Ovary (tissue), 9 donors: ENCODE measurements around the gene TMEM156. TPM values are rescaled to one million over a fixed set of nuclear protein-coding genes. Genes with fewer than 3 reads are reported as not detected.

Experiments
- DNase-seq, 5 donors: peaks; one replicate each; pipeline ENCODE4 v3.0.0-alpha.2; 2019 to 2020
- H3K27ac ChIP-seq, 2 donors: fragments of 200-600 bp; one replicate each; pipeline versions ENCODE4 v1.5.1 to v1.8.0; 2019 to 2022
- H3K27me3 ChIP-seq: fragments of 200-600 bp; one replicate; pipeline ENCODE4 v1.8.0; 2022
- H3K36me3 ChIP-seq: fragments of 200-600 bp; sonication (generic); one replicate; pipeline ENCODE4 v1.5.1; 2019
- H3K4me1 ChIP-seq: one replicate; pipeline ENCODE4 v1.8.1; 2013; ENCODE audit warnings: mild to moderate bottlenecking, moderate library complexity; ENCODE audit not compliant: insufficient read depth
- H3K4me3 ChIP-seq: fragments of 200-600 bp; sonication (generic); one replicate; pipeline ENCODE4 v1.5.1; 2017
- H3K9me3 ChIP-seq, 2 donors: fragments of 200-600 bp in 1 of 2; sonication (generic) in 1 of 2; one replicate each; pipeline versions ENCODE4 v1.5.1 to v1.8.1; 2013 to 2019; ENCODE audit warnings: mild to moderate bottlenecking in 1 of 2, moderate library complexity in 1 of 2
- CTCF ChIP-seq, 3 donors: fragments of 450-650 bp in 2 of 3; fragments of 200-600 bp in 1 of 3; IDR thresholded peaks; one replicate each; pipeline versions ENCODE4 v1.5.1 to v1.8.0; 2016 to 2022; ENCODE audit warnings: antibody characterized with exemption in 3 of 3, mild to moderate bottlenecking in 1 of 3
- EP300 ChIP-seq: sonication (generic); formaldehyde crosslinking; IDR thresholded peaks from one replicate; pipeline ENCODE4 v1.6.1; 2017; ENCODE audit warnings: antibody characterized with exemption
- POLR2A ChIP-seq: fragments of 450-650 bp; IDR thresholded peaks from one replicate; pipeline ENCODE4 v1.6.1; 2017; ENCODE audit warnings: antibody characterized with exemption, mild to moderate bottlenecking, moderate library complexity
- WGBS, 3 donors: extraction: QIAGEN DNeasy Blood & Tissue Kit in 1 of 3; methylation state at CpG; one replicate each; pipeline versions ENCODE4 v1.1.5 to v1.1.7; 2013 to 2017; 5-methylcytosine and 5-hydroxymethylcytosine counted together
- intact Hi-C, 4 donors: fragments of 100-400 bp; cut with DNase I; formaldehyde crosslinking; loops; one replicate each; pipeline versions ENCODE4 v1.11.0 to v1.15.1; 2022 to 2023
- polyA plus RNA-seq, 2 donors: library from polyadenylated mRNA; stranded (reverse); fragments of 200-250 nt in 1 of 2; fragments of 350-450 nt in 1 of 2; fragmentation: Illumina TruSeq in 1 of 2; extraction: RNeasy Lipid Tissue Mini Kit (QIAGEN cat#74804) in 1 of 2; gene quantifications; one replicate each; pipeline ENCODE4 v1.2.3, GENCODE V29; 2013 to 2014
- total RNA-seq, 7 donors: library from RNA; depleted of rRNA in 2 of 7; stranded (reverse); fragments of >200 nt in 2 of 7; fragmentation: NEBNext Ultra II Directional in 3 of 7; extraction: Animal tissue kit (Norgen Biotek cat#: 25700) in 3 of 7; gene quantifications; one replicate each; pipeline versions ENCODE4 v1.1.0 to v1.2.4, GENCODE V29; 2016 to 2023
- donor health status: DM: no; HTN: no; CAD: no; lungs with moderate emphysema.
- donor health status: DM: no; HTN: no; CAD: no.
- donor health status: Bipolar disorder and iron deficiency.
- donor health status: DM: yes; HTN: yes; CAD: no.
- donor health status: DM: no; HTN: no; CAD: no.
- donor health status: DM: yes; HTN: yes; CAD: no.

The TMEM156 gene
- total and polyA plus RNA-seq, 9 donors = 0.04 to 1.5 (median 0.35) TPM; not detected in 3

GRCh38 chr4:38940476-38940875 is 91.7 kb downstream of the TMEM156 start:
- peaks cover 3% of the 10 kb centered on the region for H3K4me1 ChIP-seq
- 80 to 92% (median 88%) methylated on average over 3 of the region's 3 CpGs for WGBS, 3 donors
- H3K36me3 ChIP-seq = no peaks in the 10 kb centered on the region
- intact Hi-C loops = no loop called here
- no peak overlapping the region for H3K27ac ChIP-seq
- H3K27me3 ChIP-seq = no peaks in the 10 kb centered on the region
- TF ChIP-seq POLR2A (no peak), CTCF (IDR thresholded peaks at IDR 0.05) (no peak), EP300 (no peak)
- no peaks in the 10 kb centered on the region for H3K9me3 ChIP-seq
- no peak overlapping the region for H3K4me3 ChIP-seq
- DNase-seq = no peak

- DNase-seq = no peak
- Histone ChIP-seq H3K27me3 (no peaks in the 10 kb centered on the region), H3K9me3 (no peaks in the 10 kb centered on the region), H3K27ac (no peak overlapping the region), H3K4me1 (peaks cover 3% of the 10 kb centered on the region), H3K4me3 (no peak overlapping the region), H3K36me3 (no peaks in the 10 kb centered on the region)
- WGBS, 3 donors = 83 to 90% (median 83%) methylated on average over 1 of the region's 1 CpG
- intact Hi-C loops = no loop called here
- TF ChIP-seq CTCF (IDR thresholded peaks at IDR 0.05) (no peak), POLR2A (no peak), EP300 (no peak)
These were observed 93.0 kb downstream of the TMEM156 start for GRCh38 chr4:38939165-38939564.

GRCh38 chr4:38935391-38936073 is 96.7 kb downstream of the TMEM156 start:
- intact Hi-C loops = no loop called here
- H3K36me3 ChIP-seq = no peaks in the 10 kb centered on the region
- DNase-seq = no peak
- TF ChIP-seq EP300 (no peak), POLR2A (no peak), CTCF (IDR thresholded peaks at IDR 0.05) (no peak)
- H3K4me3 ChIP-seq = no peak overlapping the region
- 66 to 77% (median 74%) methylated on average over 5 of the region's 5 CpGs for WGBS, 3 donors
- H3K4me1 ChIP-seq = no peaks in the 10 kb centered on the region
- no peaks in the 10 kb centered on the region for H3K9me3 ChIP-seq
- no peaks in the 10 kb centered on the region for H3K27me3 ChIP-seq
- no peak overlapping the region for H3K27ac ChIP-seq

DNA sequence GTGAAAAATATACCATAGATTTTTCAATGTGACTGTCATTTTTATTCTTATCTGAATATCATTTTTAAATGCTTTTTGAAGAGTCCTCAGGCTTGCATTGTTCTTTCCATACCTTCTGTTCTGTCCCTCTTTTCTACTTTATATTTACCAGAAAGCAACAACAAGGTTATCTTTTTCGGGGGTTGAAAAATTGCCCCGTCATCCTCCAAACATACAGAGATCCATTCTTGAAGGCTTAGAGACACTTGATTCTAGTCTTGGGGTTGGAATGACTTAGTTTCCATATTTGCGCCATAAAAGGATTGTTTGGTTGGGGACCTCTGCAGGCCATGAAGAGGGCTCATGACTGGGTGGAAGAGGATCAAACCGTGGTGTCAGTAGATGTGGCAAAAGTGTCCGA is 101.1 kb downstream of the TMEM156 start:
- no peaks in the 10 kb centered on the region for H3K36me3 ChIP-seq
- no peak for DNase-seq
- H3K27ac ChIP-seq = no peak overlapping the region
- no peaks in the 10 kb centered on the region for H3K4me1 ChIP-seq
- WGBS, 3 donors = 75 to 88% (median 77%) methylated on average over 5 of the region's 5 CpGs
- H3K4me3 ChIP-seq = no peak overlapping the region
- H3K9me3 ChIP-seq = no peaks in the 10 kb centered on the region
- no peaks in the 10 kb centered on the region for H3K27me3 ChIP-seq
- intact Hi-C loops = no loop called here
- TF ChIP-seq CTCF (IDR thresholded peaks at IDR 0.05) (no peak), EP300 (no peak), POLR2A (no peak)
